Lower leg skin (tissue), 3 donors: ENCODE results near the gene GAS2L2.

Experiments
- CTCF ChIP-seq, 3 donors: fragments of 450-650 bp; IDR thresholded peaks; one replicate each; pipeline ENCODE4 v1.5.1; 2016; ENCODE audit warnings: antibody characterized with exemption in 3 of 3, mild to moderate bottlenecking in 3 of 3, moderate library complexity in 2 of 3
- POLR2A ChIP-seq, 2 donors: fragments of 450-650 bp; IDR thresholded peaks; one replicate each; pipeline ENCODE4 v1.6.1; 2016 to 2017; ENCODE audit warnings: antibody characterized with exemption in 2 of 2, mild to moderate bottlenecking in 1 of 2, moderate library complexity in 1 of 2

- no peak for TF ChIP-seq POLR2A (IDR thresholded peaks at IDR 0.05)
- no peak for TF ChIP-seq CTCF (IDR thresholded peaks at IDR 0.05)
Measured at GRCh38 chr17:35717475-35717874, 35.6 kb downstream of the GAS2L2 start.
